ENCODE results near the gene POR.

The POR gene

DNA sequence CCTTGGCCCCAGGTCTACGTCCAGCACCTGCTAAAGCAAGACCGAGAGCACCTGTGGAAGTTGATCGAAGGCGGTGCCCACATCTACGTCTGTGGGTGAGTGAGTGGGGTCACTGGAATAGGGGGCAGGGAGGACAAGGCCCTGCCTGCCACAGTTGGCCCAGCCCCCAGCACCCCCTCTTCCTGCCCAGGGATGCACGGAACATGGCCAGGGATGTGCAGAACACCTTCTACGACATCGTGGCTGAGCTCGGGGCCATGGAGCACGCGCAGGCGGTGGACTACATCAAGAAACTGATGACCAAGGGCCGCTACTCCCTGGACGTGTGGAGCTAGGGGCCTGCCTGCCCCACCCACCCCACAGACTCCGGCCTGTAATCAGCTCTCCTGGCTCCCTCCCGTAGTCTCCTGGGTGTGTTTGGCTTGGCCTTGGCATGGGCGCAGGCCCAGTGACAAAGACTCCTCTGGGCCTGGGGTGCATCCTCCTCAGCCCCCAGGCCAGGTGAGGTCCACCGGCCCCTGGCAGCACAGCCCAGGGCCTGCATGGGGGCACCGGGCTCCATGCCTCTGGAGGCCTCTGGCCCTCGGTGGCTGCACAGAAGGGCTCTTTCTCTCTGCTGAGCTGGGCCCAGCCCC is 71.3 kb downstream of the POR start:
- Histone ChIP-seq H3K18ac (ENCODE audit: low read depth in 1 of 2, low read length in 2 of 2) (no peak overlapping the region), H2BK120ac (ENCODE audit: low read depth, low read length) (no peak overlapping the region), H3K9me3 (ENCODE audit: control insufficient read depth, low read length) (no peaks in the 10 kb centered on the region)

GRCh38 chr7:75987026-75987804 is 72.3 kb downstream of the POR start:
- Histone ChIP-seq H2BK5ac (ENCODE audit: low read depth, low read length, poor library complexity, severe bottlenecking) (no peak overlapping the region), H3K27ac (ENCODE audit: low read length, poor library complexity, severe bottlenecking) (no peak overlapping the region), H3K36me3 (ENCODE audit: control insufficient read depth in 1 of 2, insufficient read depth in 2 of 2, low read depth in 1 of 2, low read length in 2 of 2) (peaks cover 57 to 66% of the 10 kb centered on the region in 2 experiments), H2AFZ (ENCODE audit: low read depth, low read length) (no peak overlapping the region), H2BK15ac (ENCODE audit: low read depth, poor library complexity, severe bottlenecking) (no peak overlapping the region), H3K14ac (ENCODE audit: low read length in 2 of 2) (no peak overlapping the region), H3K9me3 (ENCODE audit: control insufficient read depth, low read length) (no peaks in the 10 kb centered on the region), H3K9ac (ENCODE audit: low read length) (no peak overlapping the region), H3K4me1 (ENCODE audit: control insufficient read depth, insufficient read depth, low read depth, low read length) (peaks cover 29% of the 10 kb centered on the region), H3K79me1 (replicated peaks; ENCODE audit: low read length, poor library complexity, severe bottlenecking) (peaks cover 5% of the 10 kb centered on the region), H4K8ac (ENCODE audit: low read length) (no peak overlapping the region), H3K18ac (ENCODE audit: low read depth in 1 of 2, low read length in 2 of 2) (no peak overlapping the region), H3K27me3 (ENCODE audit: control insufficient read depth in 1 of 2, insufficient read depth in 1 of 2, low read length in 2 of 2) (no peaks in the 10 kb centered on the region), H4K91ac (ENCODE audit: low read length) (no peak overlapping the region), H2BK12ac (ENCODE audit: low read length in 2 of 2) (no peak overlapping the region), H3K4me2 (ENCODE audit: low read length, poor library complexity, severe bottlenecking) (no peak overlapping the region), H3K23ac (ENCODE audit: low read length in 2 of 2) (no peak overlapping the region), H3K4ac (ENCODE audit: low read depth in 1 of 2, low read length in 2 of 2) (no peak overlapping the region), H2BK120ac (ENCODE audit: low read depth, low read length) (no peak overlapping the region), H2AK5ac (ENCODE audit: low read length, severe bottlenecking) (no peak overlapping the region), H3K4me3 (ENCODE audit: insufficient read depth in 1 of 2, low read depth in 1 of 2, low read length in 2 of 2) (no peak overlapping the region)
- DNase-seq, result no peak
- WGBS, result 96% methylated on average over 32 of the region's 32 CpGs

More for the DNA sequence above, 71.3 kb downstream of the POR start:
- WGBS, result 95% methylated on average over 20 of the region's 20 CpGs
- Histone ChIP-seq H4K91ac (ENCODE audit: low read length) (no peak overlapping the region), H3K4me2 (ENCODE audit: low read length, poor library complexity, severe bottlenecking) (no peak overlapping the region), H3K36me3 (ENCODE audit: control insufficient read depth in 1 of 2, insufficient read depth in 2 of 2, low read depth in 1 of 2, low read length in 2 of 2) (peaks cover 67 to 73% of the 10 kb centered on the region in 2 experiments), H3K27ac (ENCODE audit: low read length, poor library complexity, severe bottlenecking) (no peak overlapping the region), H3K4ac (ENCODE audit: low read depth in 1 of 2, low read length in 2 of 2) (no peak overlapping the region), H3K27me3 (ENCODE audit: control insufficient read depth in 1 of 2, insufficient read depth in 1 of 2, low read length in 2 of 2) (no peaks in the 10 kb centered on the region), H2BK12ac (ENCODE audit: low read length in 2 of 2) (no peak overlapping the region), H2BK5ac (ENCODE audit: low read depth, low read length, poor library complexity, severe bottlenecking) (no peak overlapping the region), H2AFZ (ENCODE audit: low read depth, low read length) (no peak overlapping the region), H3K4me1 (ENCODE audit: control insufficient read depth, insufficient read depth, low read depth, low read length) (peaks cover 29% of the 10 kb centered on the region), H2BK15ac (ENCODE audit: low read depth, poor library complexity, severe bottlenecking) (no peak overlapping the region), H3K79me1 (replicated peaks; ENCODE audit: low read length, poor library complexity, severe bottlenecking) (peaks cover 5% of the 10 kb centered on the region), H3K14ac (ENCODE audit: low read length in 2 of 2) (no peak overlapping the region), H3K9ac (ENCODE audit: low read length) (no peak overlapping the region), H3K4me3 (ENCODE audit: insufficient read depth in 1 of 2, low read depth in 1 of 2, low read length in 2 of 2) (no peak overlapping the region), H3K23ac (ENCODE audit: low read length in 2 of 2) (no peak overlapping the region), H4K8ac (ENCODE audit: low read length) (no peak overlapping the region), H2AK5ac (ENCODE audit: low read length, severe bottlenecking) (no peak overlapping the region)
- no peak for DNase-seq

GRCh38 chr7:75987805-75988567 is 73.0 kb downstream of the POR start:
- Histone ChIP-seq H3K14ac (ENCODE audit: low read length in 2 of 2) (no peak overlapping the region), H4K8ac (ENCODE audit: low read length) (no peak overlapping the region), H3K4me3 (ENCODE audit: insufficient read depth in 1 of 2, low read depth in 1 of 2, low read length in 2 of 2) (no peak overlapping the region), H3K23ac (ENCODE audit: low read length in 2 of 2) (no peak overlapping the region), H3K4me2 (ENCODE audit: low read length, poor library complexity, severe bottlenecking) (no peak overlapping the region), H3K27me3 (ENCODE audit: control insufficient read depth in 1 of 2, insufficient read depth in 1 of 2, low read length in 2 of 2) (no peaks in the 10 kb centered on the region), H3K27ac (ENCODE audit: low read length, poor library complexity, severe bottlenecking) (no peak overlapping the region), H4K91ac (ENCODE audit: low read length) (no peak overlapping the region), H2BK5ac (ENCODE audit: low read depth, low read length, poor library complexity, severe bottlenecking) (no peak overlapping the region), H3K4me1 (ENCODE audit: control insufficient read depth, insufficient read depth, low read depth, low read length) (peaks cover 25% of the 10 kb centered on the region), H3K79me1 (replicated peaks; ENCODE audit: low read length, poor library complexity, severe bottlenecking) (peaks cover 7% of the 10 kb centered on the region), H2BK12ac (ENCODE audit: low read length in 2 of 2) (no peak overlapping the region), H3K18ac (ENCODE audit: low read depth in 1 of 2, low read length in 2 of 2) (no peak overlapping the region), H2BK15ac (ENCODE audit: low read depth, poor library complexity, severe bottlenecking) (no peak overlapping the region), H2AFZ (ENCODE audit: low read depth, low read length) (no peak overlapping the region), H3K9ac (ENCODE audit: low read length) (no peak overlapping the region), H3K4ac (ENCODE audit: low read depth in 1 of 2, low read length in 2 of 2) (no peak overlapping the region), H3K9me3 (ENCODE audit: control insufficient read depth, low read length) (no peaks in the 10 kb centered on the region), H2BK120ac (ENCODE audit: low read depth, low read length) (no peak overlapping the region), H2AK5ac (ENCODE audit: low read length, severe bottlenecking) (no peak overlapping the region), H3K36me3 (ENCODE audit: control insufficient read depth in 1 of 2, insufficient read depth in 2 of 2, low read depth in 1 of 2, low read length in 2 of 2) (peaks cover 49 to 63% of the 10 kb centered on the region in 2 experiments)
- 94% methylated on average over 30 of the region's 30 CpGs for WGBS
- no peak for DNase-seq

Measured in mesenchymal stem cell (in vitro differentiated cells and primary cell).